ENCODE results near the gene POU6F2.

POU6F2 gene

DNA sequence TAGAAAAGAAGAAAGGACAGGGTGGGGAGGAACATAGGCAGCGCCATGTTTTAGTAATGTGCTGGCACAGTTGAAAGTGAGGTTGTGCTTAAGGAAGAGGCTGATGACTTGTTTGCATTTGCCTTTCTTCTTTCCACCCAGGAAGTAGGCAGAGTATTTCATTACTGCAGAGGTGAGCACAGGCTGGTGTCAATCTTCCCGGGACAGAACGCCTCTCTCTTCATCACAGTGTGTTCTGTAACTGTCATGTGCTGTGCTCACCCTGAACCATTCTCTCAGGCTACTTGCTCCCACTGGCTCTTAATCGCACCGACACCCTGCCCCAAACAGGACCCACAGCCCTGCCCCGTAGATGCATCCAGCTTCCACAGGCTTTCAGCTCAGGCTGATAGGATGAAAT is 452.7 kb downstream of the POU6F2 start:
- Histone ChIP-seq H3K4me3 (ENCODE audit: insufficient read depth, low read depth, low read length) (no peak overlapping the region), H3K4me1 (ENCODE audit: control insufficient read depth, insufficient read depth, low read length) (peaks cover 13% of the 10 kb centered on the region), H3K27me3 (ENCODE audit: control insufficient read depth, insufficient read depth, low read length, poor library complexity, severe bottlenecking) (no peaks in the 10 kb centered on the region), H3K27ac (ENCODE audit: insufficient read depth, low read depth, low read length, poor library complexity, severe bottlenecking) (no peak overlapping the region), H3K36me3 (ENCODE audit: control insufficient read depth, insufficient read depth, low read length) (no peaks in the 10 kb centered on the region), H3K9me3 (ENCODE audit: control insufficient read depth, low read length) (no peaks in the 10 kb centered on the region)
- 92 to 93% methylated on average over 6 of the region's 6 CpGs for WGBS, 2 experiments

DNA sequence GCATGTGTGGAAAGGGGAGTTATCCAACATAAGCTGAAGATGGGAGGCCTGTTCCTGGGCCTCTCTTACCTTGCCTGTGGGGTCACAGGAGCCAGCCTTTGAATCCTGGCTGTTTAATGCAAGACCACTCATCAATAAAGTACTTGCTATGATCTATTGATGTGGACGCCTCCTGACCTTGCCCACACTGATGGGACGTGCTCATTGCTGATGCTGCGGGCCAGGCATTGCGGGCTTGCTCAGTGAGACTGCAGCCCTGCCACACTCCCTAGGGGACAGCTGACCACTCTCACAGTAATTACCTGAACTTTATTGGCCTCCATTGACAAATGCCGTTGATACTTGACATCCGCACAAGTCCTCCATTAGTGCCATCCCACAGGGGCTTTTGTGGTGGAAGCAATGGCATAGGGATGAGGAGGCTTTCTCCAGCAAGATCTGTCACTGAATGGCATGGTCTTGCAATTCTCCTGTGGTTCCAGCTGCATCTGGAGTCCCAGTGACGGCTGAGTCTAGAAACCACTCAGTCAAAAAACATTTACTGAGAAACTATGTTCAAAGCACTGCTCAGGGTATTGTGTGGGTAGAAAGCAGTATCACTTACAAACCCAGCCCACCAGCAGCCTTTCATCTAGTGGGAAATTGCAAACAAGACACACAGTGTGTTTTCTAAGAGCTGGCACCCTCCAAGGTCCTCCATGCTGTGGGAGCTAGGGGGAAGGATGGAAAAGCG is 453.4 kb downstream of the POU6F2 start:
- Histone ChIP-seq H3K27ac (ENCODE audit: insufficient read depth, low read depth, low read length, poor library complexity, severe bottlenecking) (no peak overlapping the region), H3K27me3 (ENCODE audit: control insufficient read depth, insufficient read depth, low read length, poor library complexity, severe bottlenecking) (no peaks in the 10 kb centered on the region), H3K4me1 (ENCODE audit: control insufficient read depth, insufficient read depth, low read length) (peaks cover 13% of the 10 kb centered on the region), H3K9me3 (ENCODE audit: control insufficient read depth, low read length) (no peaks in the 10 kb centered on the region), H3K4me3 (ENCODE audit: insufficient read depth, low read depth, low read length) (no peak overlapping the region), H3K36me3 (ENCODE audit: control insufficient read depth, insufficient read depth, low read length) (no peaks in the 10 kb centered on the region)
- 93 to 94% methylated on average over 8 of the region's 8 CpGs for WGBS, 2 experiments

DNA sequence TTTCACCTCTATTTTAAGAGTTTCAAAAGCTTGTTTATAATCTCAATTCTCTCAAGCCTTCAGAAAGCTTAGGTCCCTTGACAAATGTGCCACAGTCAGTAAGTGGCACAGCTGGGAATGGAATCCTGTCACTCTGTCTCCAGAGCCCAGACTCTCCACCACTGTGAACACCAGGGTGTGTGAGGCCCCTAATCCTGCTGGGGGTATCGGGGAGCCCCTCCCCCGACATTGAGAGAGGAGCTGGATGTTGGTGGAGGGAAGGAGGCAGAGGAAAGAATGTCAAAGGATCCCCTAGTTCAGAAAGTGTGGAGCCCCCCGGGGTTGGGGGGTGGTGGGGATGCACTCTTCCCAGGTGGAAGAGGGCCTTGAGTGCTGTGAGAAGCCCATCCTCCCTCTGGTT is 454.7 kb downstream of the POU6F2 start:
- no peaks in the 10 kb centered on the region for H3K9me3 ChIP-seq (ENCODE audit: control insufficient read depth, low read length)
- WGBS, 2 experiments: 70 to 72% methylated on average over 3 of the region's 3 CpGs
- no peaks in the 10 kb centered on the region for H3K27me3 ChIP-seq (ENCODE audit: control insufficient read depth, insufficient read depth, low read length, poor library complexity, severe bottlenecking)
- peaks cover 13% of the 10 kb centered on the region for H3K4me1 ChIP-seq (ENCODE audit: control insufficient read depth, insufficient read depth, low read length)
- no peak overlapping the region for H3K27ac ChIP-seq (ENCODE audit: insufficient read depth, low read depth, low read length, poor library complexity, severe bottlenecking)
- no peaks in the 10 kb centered on the region for H3K36me3 ChIP-seq (ENCODE audit: control insufficient read depth, insufficient read depth, low read length)
- H3K4me3 ChIP-seq (ENCODE audit: insufficient read depth, low read depth, low read length): no peak overlapping the region

DNA sequence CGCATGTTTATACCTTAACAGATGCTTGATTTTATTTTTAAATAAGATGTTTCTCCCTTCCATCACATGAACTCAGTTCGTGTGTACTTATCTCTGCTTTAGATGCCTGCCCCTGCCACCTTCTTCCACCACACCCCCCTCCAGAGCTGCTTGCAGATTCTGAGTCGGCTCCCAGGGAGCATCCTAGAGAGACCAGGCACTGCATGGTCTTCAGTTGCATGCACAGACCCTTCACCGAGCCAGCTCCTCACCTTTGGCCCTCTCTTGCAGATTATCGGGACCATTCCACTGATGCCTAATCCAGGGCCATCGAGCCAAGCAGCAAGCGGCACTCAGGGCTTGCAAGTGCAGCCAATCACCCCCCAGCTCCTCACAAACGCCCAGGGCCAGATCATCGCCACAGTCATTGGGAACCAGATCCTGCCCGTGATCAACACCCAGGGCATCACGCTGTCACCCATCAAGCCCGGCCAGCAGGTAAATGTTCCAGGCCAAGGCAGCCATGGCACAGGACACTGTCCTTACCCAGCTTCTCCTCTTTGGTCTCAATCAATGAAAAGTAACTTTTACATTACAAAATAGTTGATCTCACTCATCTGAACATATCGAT is 455.2 kb downstream of the POU6F2 start:
- H3K27ac ChIP-seq (ENCODE audit: insufficient read depth, low read depth, low read length, poor library complexity, severe bottlenecking): no peak overlapping the region
- H3K4me1 ChIP-seq (ENCODE audit: control insufficient read depth, insufficient read depth, low read length): peaks cover 13% of the 10 kb centered on the region
- no peak overlapping the region for H3K4me3 ChIP-seq (ENCODE audit: insufficient read depth, low read depth, low read length)
- whole genome bisulfite sequencing, 2 experiments: 86 to 90% methylated on average over 12 of the region's 13 CpGs
- no peaks in the 10 kb centered on the region for H3K36me3 ChIP-seq (ENCODE audit: control insufficient read depth, insufficient read depth, low read length)
- H3K9me3 ChIP-seq (ENCODE audit: control insufficient read depth, low read length): no peaks in the 10 kb centered on the region
- no peaks in the 10 kb centered on the region for H3K27me3 ChIP-seq (ENCODE audit: control insufficient read depth, insufficient read depth, low read length, poor library complexity, severe bottlenecking)

DNA sequence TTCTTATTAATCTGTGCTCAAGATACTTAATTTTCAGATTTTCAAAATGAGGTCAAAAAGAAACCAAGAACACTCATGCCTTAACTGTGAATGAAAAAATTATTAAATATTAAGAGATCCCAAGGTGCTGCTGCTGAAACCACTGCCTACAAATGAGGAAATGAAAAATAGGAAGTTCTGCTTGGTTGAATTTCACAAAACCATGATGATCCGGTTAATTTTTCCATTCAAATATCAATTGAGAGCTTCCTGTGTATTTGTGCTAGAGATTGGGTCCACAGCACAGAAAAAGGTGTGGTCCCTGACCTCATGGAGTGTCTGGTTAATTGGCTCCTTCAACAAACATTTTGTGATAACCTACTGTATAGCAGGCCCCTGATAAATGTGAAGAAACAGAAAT is 455.8 kb downstream of the POU6F2 start:
- Histone ChIP-seq H3K4me3 (ENCODE audit: insufficient read depth, low read depth, low read length) (no peak overlapping the region), H3K27me3 (ENCODE audit: control insufficient read depth, insufficient read depth, low read length, poor library complexity, severe bottlenecking) (no peaks in the 10 kb centered on the region), H3K27ac (ENCODE audit: insufficient read depth, low read depth, low read length, poor library complexity, severe bottlenecking) (no peak overlapping the region), H3K9me3 (ENCODE audit: control insufficient read depth, low read length) (no peaks in the 10 kb centered on the region), H3K4me1 (ENCODE audit: control insufficient read depth, insufficient read depth, low read length) (peaks cover 13% of the 10 kb centered on the region), H3K36me3 (ENCODE audit: control insufficient read depth, insufficient read depth, low read length) (no peaks in the 10 kb centered on the region)
- 94 to 100% methylated on average over 1 of the region's 1 CpG for WGBS, 2 experiments

DNA sequence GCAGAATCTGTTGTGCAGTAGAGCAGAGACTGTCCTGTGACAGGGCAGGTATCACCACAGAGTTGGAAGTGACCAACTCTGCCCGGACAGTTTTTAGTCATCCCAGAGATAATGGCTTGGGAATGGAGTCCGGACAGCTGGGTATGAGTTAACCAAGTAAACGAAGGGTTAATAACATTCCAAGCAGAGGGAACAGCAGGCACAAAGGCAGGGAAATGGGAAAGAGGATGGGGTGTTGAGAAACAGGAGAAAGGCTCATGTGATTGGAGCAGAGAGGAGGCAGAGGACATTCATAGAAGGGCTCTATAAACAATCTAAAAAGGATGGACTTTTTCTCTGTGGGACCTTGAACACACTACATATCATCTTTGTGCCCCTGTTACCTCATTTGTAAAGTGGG is 456.3 kb downstream of the POU6F2 start:
- H3K4me3 ChIP-seq (ENCODE audit: insufficient read depth, low read depth, low read length): no peak overlapping the region
- no peak overlapping the region for H3K27ac ChIP-seq (ENCODE audit: insufficient read depth, low read depth, low read length, poor library complexity, severe bottlenecking)
- no peaks in the 10 kb centered on the region for H3K9me3 ChIP-seq (ENCODE audit: control insufficient read depth, low read length)
- WGBS, 2 experiments: 50 to 58% methylated on average over 3 of the region's 3 CpGs
- no peaks in the 10 kb centered on the region for H3K36me3 ChIP-seq (ENCODE audit: control insufficient read depth, insufficient read depth, low read length)
- no peaks in the 10 kb centered on the region for H3K27me3 ChIP-seq (ENCODE audit: control insufficient read depth, insufficient read depth, low read length, poor library complexity, severe bottlenecking)
- peaks cover 13% of the 10 kb centered on the region for H3K4me1 ChIP-seq (ENCODE audit: control insufficient read depth, insufficient read depth, low read length)

DNA sequence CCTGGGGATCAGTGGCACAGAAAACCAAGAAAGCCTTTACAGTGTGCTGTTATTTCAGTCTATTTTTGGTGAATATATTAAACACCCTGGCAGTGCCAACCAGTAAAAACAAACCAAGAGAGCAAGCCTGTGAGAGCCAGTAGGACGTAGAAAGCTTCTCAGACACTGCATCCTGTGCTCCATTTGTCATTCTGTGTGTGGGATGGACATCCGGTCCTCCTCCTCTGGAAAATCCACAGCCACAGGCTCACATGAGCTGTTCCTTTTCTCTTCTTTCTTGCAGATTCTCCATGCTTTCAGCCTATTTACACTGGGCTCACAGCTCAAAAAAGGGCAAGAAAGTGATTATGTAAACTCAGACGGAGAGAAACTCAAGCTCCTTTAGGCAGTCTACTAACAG is 468.8 kb downstream of the POU6F2 start:
- H3K27ac ChIP-seq (ENCODE audit: insufficient read depth, low read depth, low read length, poor library complexity, severe bottlenecking): no peak overlapping the region
- no peaks in the 10 kb centered on the region for H3K36me3 ChIP-seq (ENCODE audit: control insufficient read depth, insufficient read depth, low read length)
- H3K27me3 ChIP-seq (ENCODE audit: control insufficient read depth, insufficient read depth, low read length, poor library complexity, severe bottlenecking): no peaks in the 10 kb centered on the region
- H3K4me1 ChIP-seq (ENCODE audit: control insufficient read depth, insufficient read depth, low read length): no peaks in the 10 kb centered on the region
- WGBS, 2 experiments: 87% methylated on average over 3 of the region's 3 CpGs
- no peak overlapping the region for H3K4me3 ChIP-seq (ENCODE audit: insufficient read depth, low read depth, low read length)
- H3K9me3 ChIP-seq (ENCODE audit: control insufficient read depth, low read length): no peaks in the 10 kb centered on the region

DNA sequence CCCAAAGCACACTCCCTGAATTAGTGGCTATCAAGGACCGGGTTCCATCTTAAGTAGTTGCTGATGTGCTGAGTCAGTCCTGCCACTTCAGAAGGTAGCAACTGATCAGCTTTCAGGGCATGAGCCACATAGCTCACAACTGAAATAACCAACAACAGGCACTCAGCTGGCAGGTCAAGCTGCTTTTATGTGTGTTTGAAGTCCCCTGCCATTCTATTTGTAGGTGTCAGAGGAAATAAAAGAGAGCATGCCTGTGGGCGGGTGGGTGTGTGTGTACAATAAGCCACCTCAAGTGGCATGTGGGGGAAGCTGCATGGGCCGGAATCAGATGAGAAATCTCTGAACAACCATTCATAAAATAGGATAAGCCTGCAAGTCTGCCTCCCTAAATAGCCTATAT is 474.2 kb downstream of the POU6F2 start:
- WGBS, 2 experiments: 81 to 95% methylated on average over 2 to 3 of the region's 3 CpGs
- no peaks in the 10 kb centered on the region for H3K4me1 ChIP-seq (ENCODE audit: control insufficient read depth, insufficient read depth, low read length)

DNA sequence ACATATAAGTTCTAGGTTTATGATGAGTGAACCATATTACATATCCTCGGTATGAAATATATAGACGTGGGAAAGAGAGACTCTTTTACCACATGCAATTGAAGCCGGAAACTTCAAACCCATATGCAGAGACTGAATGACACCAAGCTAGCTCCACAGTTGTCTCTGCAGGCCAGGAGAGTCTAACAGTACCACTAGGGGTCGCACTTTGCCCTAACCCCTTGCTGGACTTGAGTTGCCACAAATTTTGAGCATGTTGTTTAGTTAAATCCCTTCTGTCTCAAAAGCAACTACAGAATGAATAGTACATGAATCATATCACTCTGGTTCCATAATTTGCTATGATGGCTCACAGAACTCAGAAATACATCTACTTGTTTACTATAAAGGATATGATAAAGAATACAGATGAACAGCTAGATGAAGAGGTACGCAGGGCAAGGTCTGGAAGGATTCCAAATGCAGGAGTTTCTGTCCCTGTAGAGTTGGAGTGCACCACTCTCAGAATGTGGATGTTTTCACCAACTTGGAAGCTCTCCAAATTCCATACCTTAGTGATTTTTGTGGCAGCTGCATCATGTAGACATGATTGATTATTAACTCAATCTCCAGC is 476.1 kb downstream of the POU6F2 start:
- no peaks in the 10 kb centered on the region for H3K27me3 ChIP-seq (ENCODE audit: control insufficient read depth, insufficient read depth, low read length, poor library complexity, severe bottlenecking)
- H3K27ac ChIP-seq (ENCODE audit: insufficient read depth, low read depth, low read length, poor library complexity, severe bottlenecking): no peak overlapping the region
- no peaks in the 10 kb centered on the region for H3K9me3 ChIP-seq (ENCODE audit: control insufficient read depth, low read length)
- H3K4me1 ChIP-seq (ENCODE audit: control insufficient read depth, insufficient read depth, low read length): no peaks in the 10 kb centered on the region
- no peaks in the 10 kb centered on the region for H3K36me3 ChIP-seq (ENCODE audit: control insufficient read depth, insufficient read depth, low read length)
- no peak overlapping the region for H3K4me3 ChIP-seq (ENCODE audit: insufficient read depth, low read depth, low read length)
- WGBS, 2 experiments: 40 to 45% methylated on average over 5 of the region's 5 CpGs

More for the DNA sequence above, 474.2 kb downstream of the POU6F2 start:
- Histone ChIP-seq H3K4me3 (ENCODE audit: insufficient read depth, low read depth, low read length) (no peak overlapping the region), H3K27ac (ENCODE audit: insufficient read depth, low read depth, low read length, poor library complexity, severe bottlenecking) (no peak overlapping the region), H3K9me3 (ENCODE audit: control insufficient read depth, low read length) (no peaks in the 10 kb centered on the region), H3K36me3 (ENCODE audit: control insufficient read depth, insufficient read depth, low read length) (no peaks in the 10 kb centered on the region), H3K27me3 (ENCODE audit: control insufficient read depth, insufficient read depth, low read length, poor library complexity, severe bottlenecking) (no peaks in the 10 kb centered on the region)

DNA sequence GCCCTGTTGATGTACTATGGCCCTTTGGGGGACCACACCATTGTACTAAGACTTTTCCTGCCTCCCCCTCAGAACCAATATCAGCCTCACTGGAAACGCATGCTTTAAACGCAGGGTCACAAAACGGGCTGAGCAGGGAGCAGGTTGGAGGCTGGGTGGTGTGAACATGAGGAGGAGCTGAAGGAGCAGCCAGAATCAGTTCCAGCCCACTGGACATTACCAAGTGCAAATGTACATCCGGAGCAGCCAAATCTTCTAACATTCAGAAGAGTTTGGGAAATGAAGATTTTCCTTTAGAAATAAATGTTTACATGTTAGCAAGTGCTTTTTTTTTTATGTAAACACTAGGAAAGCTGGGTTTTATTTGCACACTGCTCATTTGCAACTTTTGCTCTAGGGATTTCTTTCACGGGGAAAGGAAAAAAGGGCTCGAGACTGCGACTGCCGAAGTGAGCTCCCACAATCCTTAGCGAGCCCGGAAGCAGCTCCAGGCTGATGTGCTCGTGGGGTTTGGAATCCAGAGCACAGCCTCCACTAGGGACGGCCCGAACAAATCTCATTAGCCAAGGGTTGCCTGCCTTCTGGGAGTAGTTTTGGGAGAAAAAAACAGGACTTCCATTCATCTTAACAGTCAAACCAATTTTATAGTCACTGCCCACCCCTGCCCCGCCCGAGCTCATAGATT is 480.5 kb downstream of the POU6F2 start:
- H3K4me3 ChIP-seq (ENCODE audit: insufficient read depth, low read depth, low read length): no peak overlapping the region
- no peaks in the 10 kb centered on the region for H3K27me3 ChIP-seq (ENCODE audit: control insufficient read depth, insufficient read depth, low read length, poor library complexity, severe bottlenecking)
- 84 to 87% methylated on average over 15 of the region's 15 CpGs for WGBS, 2 experiments
- H3K4me1 ChIP-seq (ENCODE audit: control insufficient read depth, insufficient read depth, low read length): peaks cover 29% of the 10 kb centered on the region
- no peak overlapping the region for H3K27ac ChIP-seq (ENCODE audit: insufficient read depth, low read depth, low read length, poor library complexity, severe bottlenecking)
- H3K9me3 ChIP-seq (ENCODE audit: control insufficient read depth, low read length): no peaks in the 10 kb centered on the region
- H3K36me3 ChIP-seq (ENCODE audit: control insufficient read depth, insufficient read depth, low read length): no peaks in the 10 kb centered on the region
